H9 (cell line): ENCODE data around the gene DCLRE1B. TPM values are rescaled to one million over a fixed set of nuclear protein-coding genes. Genes with fewer than 3 reads are reported as not detected.

Experiments
- DNase-seq: peaks from one replicate; pipeline ENCODE4 v3.0.0-alpha.2; 2017
- H2AFZ ChIP-seq: one replicate; pipeline ENCODE4 v1.6.1; 2013; ENCODE audit warnings: mild to moderate bottlenecking, low read length, control low read depth, moderate library complexity
- H2AK5ac ChIP-seq: 2 replicates; pipeline ENCODE4 v1.6.1; 2013; ENCODE audit warnings: low read length, control low read depth, mixed read lengths; ENCODE audit not compliant: insufficient read length
- H2BK120ac ChIP-seq: one replicate; pipeline ENCODE4 v1.6.1; 2013; ENCODE audit warnings: low read depth, mild to moderate bottlenecking, low read length, control low read depth, inconsistent platforms; ENCODE audit not compliant: poor library complexity, severe bottlenecking
- H2BK12ac ChIP-seq: 2 replicates; pipeline ENCODE4 v1.6.1; 2013; ENCODE audit warnings: low read length, control low read depth, mixed read lengths, low read depth; ENCODE audit not compliant: insufficient read length
- H2BK15ac ChIP-seq: 2 replicates; pipeline ENCODE4 v1.6.1; 2013; ENCODE audit warnings: low read depth, low read length, control low read depth
- H2BK20ac ChIP-seq: one replicate; pipeline ENCODE4 v1.6.1; 2013; ENCODE audit warnings: low read depth, mild to moderate bottlenecking, low read length, control low read depth, inconsistent platforms; ENCODE audit not compliant: poor library complexity, severe bottlenecking
- H2BK5ac ChIP-seq: 2 replicates; pipeline ENCODE4 v1.6.1; 2013; ENCODE audit warnings: low read length, control low read depth, mixed read lengths; ENCODE audit not compliant: insufficient read length
- H3K14ac ChIP-seq: 2 replicates; pipeline ENCODE4 v1.6.1; 2013; ENCODE audit warnings: low read length, control low read depth; ENCODE audit not compliant: insufficient read depth
- H3K18ac ChIP-seq: 2 replicates; pipeline ENCODE4 v1.6.1; 2013; ENCODE audit warnings: low read depth, mild to moderate bottlenecking, mixed read lengths, low read length, control low read depth; ENCODE audit not compliant: insufficient read length
- H3K23ac ChIP-seq: 2 replicates; pipeline ENCODE4 v1.6.1; 2013; ENCODE audit warnings: low read length, control low read depth, mixed read lengths, low read depth; ENCODE audit not compliant: insufficient read length
- H3K23me2 ChIP-seq: 2 replicates; pipeline ENCODE4 v1.6.1; 2013; ENCODE audit warnings: low read depth, mild to moderate bottlenecking, mixed read lengths, low read length, control low read depth; ENCODE audit not compliant: insufficient read length, poor library complexity, severe bottlenecking
- H3K27ac ChIP-seq: 2 replicates; pipeline ENCODE4 v1.5.1; 2013; ENCODE audit warnings: low read length, control low read depth, mixed read lengths, low read depth; ENCODE audit not compliant: insufficient read length
- H3K27me3 ChIP-seq: 2 replicates; pipeline ENCODE4 v1.6.1; 2013; ENCODE audit warnings: low read length, control low read depth, inconsistent platforms; ENCODE audit not compliant: insufficient read depth
- H3K4ac ChIP-seq: 2 replicates; pipeline ENCODE4 v1.6.1; 2013; ENCODE audit warnings: low read depth, mild to moderate bottlenecking, control low read depth, inconsistent platforms, low read length, moderate library complexity
- H3K4me1 ChIP-seq: 2 replicates; pipeline ENCODE4 v1.6.1; 2013; ENCODE audit warnings: low read length, control low read depth, inconsistent platforms; ENCODE audit not compliant: insufficient read depth
- H3K4me2 ChIP-seq: 2 replicates; pipeline ENCODE4 v1.6.1; 2013; ENCODE audit warnings: low read length, control low read depth, mixed read lengths; ENCODE audit not compliant: insufficient read length, insufficient read depth
- H3K56ac ChIP-seq: 2 replicates; pipeline ENCODE4 v1.6.1; 2013; ENCODE audit warnings: low read depth, mild to moderate bottlenecking, mixed read lengths, low read length, control low read depth; ENCODE audit not compliant: insufficient read length
- H3K79me1 ChIP-seq: 2 replicates; pipeline ENCODE4 v1.6.1; 2013; ENCODE audit warnings: low read depth, mild to moderate bottlenecking, moderate library complexity, low read length, control low read depth, inconsistent platforms; ENCODE audit not compliant: insufficient read depth, poor library complexity, severe bottlenecking
- H3K79me2 ChIP-seq: 2 replicates; pipeline ENCODE4 v1.6.1; 2013; ENCODE audit warnings: low read length, control low read depth, inconsistent platforms; ENCODE audit not compliant: insufficient read depth
- H3K9ac ChIP-seq: 2 replicates; pipeline ENCODE4 v1.6.1; 2013; ENCODE audit warnings: low read length, control low read depth, mixed read lengths; ENCODE audit not compliant: insufficient read length; ENCODE audit errors: extremely low read depth
- H3K9me3 ChIP-seq: one replicate; pipeline ENCODE4 v1.6.1; 2013; ENCODE audit warnings: low read depth, low read length, inconsistent platforms; ENCODE audit not compliant: control insufficient read depth
- H3T11ph ChIP-seq: one replicate; pipeline ENCODE4 v1.6.1; 2013; ENCODE audit warnings: mild to moderate bottlenecking, low read length, control low read depth, inconsistent platforms
- H4K20me1 ChIP-seq: one replicate; pipeline ENCODE4 v1.6.1; 2013; ENCODE audit not compliant: control insufficient read depth, insufficient read length, insufficient read depth
- H4K5ac ChIP-seq: 2 replicates; pipeline ENCODE4 v1.6.1; 2013; ENCODE audit warnings: low read depth, mild to moderate bottlenecking, mixed read lengths, low read length, control low read depth; ENCODE audit not compliant: insufficient read length
- H4K8ac ChIP-seq: replicated peaks from 2 replicates; pipeline ENCODE4 v1.6.1; 2013; ENCODE audit warnings: low read length, control low read depth, mixed read lengths, low read depth; ENCODE audit not compliant: insufficient read length
- H4K91ac ChIP-seq: 2 replicates; pipeline ENCODE4 v1.6.1; 2013; ENCODE audit warnings: low read depth, mild to moderate bottlenecking, moderate library complexity, mixed read lengths, low read length, control low read depth; ENCODE audit not compliant: insufficient read length
- H3K27ac Mint-ChIP-seq, 3 experiments: 2 replicates in 2 of 3; 3 replicates in 1 of 3; pipeline ENCODE4 v1.8.0; 2020 to 2021; ENCODE audit warnings: mixed read lengths in 3 of 3, mild to moderate bottlenecking in 1 of 3, moderate library complexity in 1 of 3
- H3K27me3 Mint-ChIP-seq: 2 replicates; pipeline ENCODE4 v1.8.0; 2021; ENCODE audit warnings: low read depth, mild to moderate bottlenecking, moderate library complexity, mixed read lengths
- H3K36me3 Mint-ChIP-seq, 3 experiments: 2 replicates in 2 of 3; 3 replicates in 1 of 3; pipeline ENCODE4 v1.8.0; 2020 to 2021; ENCODE audit warnings: low read depth in 3 of 3, mixed read lengths in 3 of 3; ENCODE audit not compliant: insufficient read depth in 1 of 3
- H3K4me1 Mint-ChIP-seq, 2 experiments: 2 replicates each; pipeline ENCODE4 v1.8.0; 2020; ENCODE audit warnings: mixed read lengths in 2 of 2
- H3K4me3 Mint-ChIP-seq, 2 experiments: 2 replicates in 1 of 2; 3 replicates in 1 of 2; pipeline ENCODE4 v1.8.0; 2020 to 2021; ENCODE audit warnings: mild to moderate bottlenecking in 2 of 2, mixed read lengths in 2 of 2, moderate library complexity in 1 of 2
- H3K9me3 Mint-ChIP-seq, 2 experiments: 2 replicates in 1 of 2; 3 replicates in 1 of 2; pipeline ENCODE4 v1.8.0; 2020; ENCODE audit warnings: mild to moderate bottlenecking in 2 of 2, mixed read lengths in 2 of 2, moderate library complexity in 1 of 2
- WGBS: extraction: QIAGEN DNeasy Blood & Tissue Kit; methylation state at CpG from one replicate; pipeline ENCODE4 v1.1.7; 2013; ENCODE audit warnings: missing lambda C conversion rate, low lambda C conversion rate, mixed read lengths; ENCODE audit not compliant: insufficient read length; ENCODE audit errors: extremely low coverage; 5-methylcytosine and 5-hydroxymethylcytosine counted together
- total RNA-seq: library from RNA; stranded (reverse); gene quantifications from 2 replicates; pipeline ENCODE4 v1.2.1, GENCODE V29; 2021
- TF ChIP-seq, protein P1 (sequence below): fragments of 200-600 bp; sonication (generic); conservative IDR thresholded peaks from 3 replicates; pipeline ENCODE4 v1.8.0; 2021; ENCODE audit warnings: antibody characterized with exemption, mild to moderate bottlenecking

Gene DCLRE1B
- total RNA-seq, 1 experiment from 2014 or later, result 13.4 TPM

DNA sequence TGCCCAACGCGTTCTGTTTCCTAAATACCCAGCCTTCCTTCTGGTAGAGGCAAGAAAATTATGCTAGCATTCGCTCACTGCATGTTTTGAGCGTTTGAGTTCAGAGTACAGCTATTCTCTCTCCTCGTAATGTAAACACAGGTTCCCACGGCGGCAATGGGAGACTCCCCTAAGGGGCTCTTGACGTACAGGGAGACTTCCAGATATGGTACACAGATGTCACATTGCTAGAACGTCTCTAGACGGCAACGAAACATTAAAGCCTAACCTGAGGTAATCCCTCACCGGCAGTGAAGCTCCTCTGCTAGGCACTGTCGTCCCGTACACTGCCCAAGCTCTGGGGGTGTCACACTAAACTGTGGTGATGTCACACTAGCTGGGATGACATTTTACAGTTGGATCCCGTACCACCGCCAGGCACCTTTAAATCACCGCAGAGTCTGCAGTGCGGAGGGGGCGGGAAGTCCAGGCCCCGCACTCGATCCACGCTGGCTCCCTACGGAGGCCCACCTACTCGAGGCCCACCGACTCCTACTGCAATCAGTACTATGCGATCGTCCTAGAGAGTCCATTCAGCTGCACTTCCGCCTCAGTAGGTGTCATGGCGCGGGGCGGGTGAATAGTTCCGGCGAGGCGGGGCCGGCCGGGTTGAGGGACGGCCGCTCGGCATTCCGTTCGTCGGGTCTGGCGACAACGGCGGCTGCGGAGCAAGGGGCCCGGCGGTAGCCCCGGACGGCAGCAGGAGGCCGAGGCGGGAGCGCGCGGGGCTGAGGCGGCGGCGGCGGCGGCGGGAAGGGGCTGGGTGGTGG is 24.0 kb downstream of the DCLRE1B start, which contains the start of gene HIPK1:
TSS of gene HIPK1 (plus strand) at position 384 of the 809 bp plus-strand sequence.
- Histone ChIP-seq H3K23ac (no peak within 1 kb of the TSS), H3K27ac (no peak within 1 kb of the TSS), H3K4ac (no peak within 1 kb of the TSS), H4K20me1 (no peaks in the 10 kb centered on the region), H2BK20ac (no peak within 1 kb of the TSS), H3K79me2 (peaks cover 8% of the 10 kb centered on the region; the same call in 1 of the 2 replicates), H4K91ac (no peak within 1 kb of the TSS), H2BK12ac (no peak within 1 kb of the TSS), H3K18ac (peak within 1 kb of the TSS; percentile 10), H3K9ac (peak within 1 kb of the TSS; percentile 48), H3K14ac (peak within 1 kb of the TSS; percentile 64), H3K4me1 (no peaks in the 10 kb centered on the region), H2BK5ac (no peak within 1 kb of the TSS), H3K27me3 (no peaks in the 10 kb centered on the region), H3K4me2 (peak within 1 kb of the TSS; percentile 97), H3T11ph (no peak within 1 kb of the TSS), H2BK15ac (no peak within 1 kb of the TSS), H3K23me2 (peaks cover 16% of the 10 kb centered on the region), H4K8ac (no peak within 1 kb of the TSS), H3K56ac (no peak within 1 kb of the TSS), H4K5ac (no peak within 1 kb of the TSS), H3K79me1 (no peaks in the 10 kb centered on the region), H2BK120ac (no peak within 1 kb of the TSS), H2AFZ (no peak within 1 kb of the TSS), H3K9me3 (no peaks in the 10 kb centered on the region), H2AK5ac (no peak within 1 kb of the TSS)
- Mint-ChIP-seq H3K27ac (peak within 1 kb of the TSS in 2 of 3 experiments; percentile 78 to 93; a peak in 4 of 7 replicates), H3K9me3 (no peaks in the 10 kb centered on the region), H3K27me3 (peaks cover 8% of the 10 kb centered on the region), H3K4me3 (peak within 1 kb of the TSS; percentile 90 to 92), H3K4me1 (peaks cover 33 to 36% of the 10 kb centered on the region in 2 experiments), H3K36me3 (no peaks in the 10 kb centered on the region)
- WGBS, result no CpG with 5 or more reads among the region's 61 CpGs
- TF ChIP-seq, protein P1, sequence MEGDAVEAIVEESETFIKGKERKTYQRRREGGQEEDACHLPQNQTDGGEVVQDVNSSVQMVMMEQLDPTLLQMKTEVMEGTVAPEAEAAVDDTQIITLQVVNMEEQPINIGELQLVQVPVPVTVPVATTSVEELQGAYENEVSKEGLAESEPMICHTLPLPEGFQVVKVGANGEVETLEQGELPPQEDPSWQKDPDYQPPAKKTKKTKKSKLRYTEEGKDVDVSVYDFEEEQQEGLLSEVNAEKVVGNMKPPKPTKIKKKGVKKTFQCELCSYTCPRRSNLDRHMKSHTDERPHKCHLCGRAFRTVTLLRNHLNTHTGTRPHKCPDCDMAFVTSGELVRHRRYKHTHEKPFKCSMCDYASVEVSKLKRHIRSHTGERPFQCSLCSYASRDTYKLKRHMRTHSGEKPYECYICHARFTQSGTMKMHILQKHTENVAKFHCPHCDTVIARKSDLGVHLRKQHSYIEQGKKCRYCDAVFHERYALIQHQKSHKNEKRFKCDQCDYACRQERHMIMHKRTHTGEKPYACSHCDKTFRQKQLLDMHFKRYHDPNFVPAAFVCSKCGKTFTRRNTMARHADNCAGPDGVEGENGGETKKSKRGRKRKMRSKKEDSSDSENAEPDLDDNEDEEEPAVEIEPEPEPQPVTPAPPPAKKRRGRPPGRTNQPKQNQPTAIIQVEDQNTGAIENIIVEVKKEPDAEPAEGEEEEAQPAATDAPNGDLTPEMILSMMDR, result no peak
- peak; percentile 91 for DNase-seq
